ENCODE data around the gene PDSS2. TPM values are rescaled to one million over a fixed set of nuclear protein-coding genes. Genes with fewer than 3 reads are reported as not detected.

Gene PDSS2
- total RNA-seq, 1 experiment from 2014 or later = 12.1 TPM

DNA sequence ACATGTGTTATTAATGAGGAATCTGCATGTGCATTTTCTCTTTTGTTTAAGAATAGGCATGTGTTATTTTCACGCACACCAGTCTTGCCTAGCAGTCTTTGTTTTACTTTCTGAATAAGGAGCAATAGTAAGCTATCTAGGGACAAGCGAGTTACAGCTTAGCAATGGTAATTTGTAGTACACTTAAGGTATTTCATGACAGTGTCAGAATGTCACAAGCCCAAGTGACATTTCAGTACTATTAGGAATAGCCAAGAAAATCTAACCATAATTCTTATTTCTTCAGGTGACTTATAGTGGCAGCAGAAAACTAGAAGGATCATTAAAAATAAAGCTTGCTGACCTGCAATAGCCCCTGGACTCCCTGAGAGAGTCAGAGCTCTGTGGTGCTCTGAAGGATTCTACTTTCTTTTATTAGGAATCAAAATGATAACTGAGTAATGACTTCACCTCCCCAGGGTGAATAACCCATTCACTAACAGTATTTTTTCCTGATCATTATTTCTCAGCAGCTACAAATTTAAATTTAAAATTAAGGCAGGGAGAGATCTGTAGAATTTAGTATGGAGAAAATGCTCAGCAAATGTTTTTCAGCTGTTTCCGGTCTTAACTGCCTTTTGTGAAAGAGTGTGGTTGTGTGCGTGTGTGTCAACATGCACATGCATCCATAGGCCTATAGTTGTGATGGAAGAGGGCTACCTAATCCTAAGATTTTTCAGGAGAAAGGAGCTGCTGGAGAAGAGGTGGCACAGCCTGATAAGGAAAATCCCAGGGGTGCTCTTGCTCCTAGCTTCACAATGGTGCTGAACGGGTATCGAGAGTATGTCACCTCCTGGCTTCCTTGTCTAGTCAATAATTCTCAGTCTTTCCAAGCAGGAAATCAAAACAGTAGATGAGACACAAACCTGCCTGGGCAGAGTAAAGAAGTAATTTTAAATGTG is 254.0 kb downstream of the PDSS2 start:
- H3K4me1 ChIP-seq (ENCODE audit: insufficient read depth, low read length) = no peaks in the 10 kb centered on the region; the same call in 1 of the 2 replicates
- H2BK120ac ChIP-seq (ENCODE audit: low read depth, low read length, poor library complexity, severe bottlenecking) = no peak overlapping the region
- H3K27me3 ChIP-seq (ENCODE audit: insufficient read depth, low read length) = no peaks in the 10 kb centered on the region
- no peak overlapping the region for H2BK5ac ChIP-seq (ENCODE audit: insufficient read length, low read length)
- H3K18ac ChIP-seq (ENCODE audit: insufficient read length, low read depth, low read length) = no peak overlapping the region
- H3K36me3 Mint-ChIP-seq (ENCODE audit: insufficient read depth in 1 of 3, low read depth in 3 of 3) = peaks cover 4 to 18% (median 8%) of the 10 kb centered on the region in 3 experiments; a peak in 6 of 7 replicates
- no peak overlapping the region for H3K4me3 Mint-ChIP-seq
- no peaks in the 10 kb centered on the region for H3K9me3 ChIP-seq (ENCODE audit: control insufficient read depth, low read depth, low read length)
- H4K91ac ChIP-seq (ENCODE audit: insufficient read length, low read depth, low read length) = no peak overlapping the region
- no peaks in the 10 kb centered on the region for H3K23me2 ChIP-seq (ENCODE audit: insufficient read length, low read depth, low read length, poor library complexity, severe bottlenecking)
- peak overlapping the region in 2 of 3 experiments; percentile 47 to 81; a peak in 2 of 7 replicates for H3K27ac Mint-ChIP-seq
- H2BK12ac ChIP-seq (ENCODE audit: insufficient read length, low read depth, low read length) = no peak overlapping the region
- no peaks in the 10 kb centered on the region for H3K79me1 ChIP-seq (ENCODE audit: insufficient read depth, low read depth, low read length, poor library complexity, severe bottlenecking)
- H4K20me1 ChIP-seq (ENCODE audit: control insufficient read depth, insufficient read depth, insufficient read length) = no peaks in the 10 kb centered on the region
- no peak overlapping the region for H3K23ac ChIP-seq (ENCODE audit: insufficient read length, low read depth, low read length)
- H2BK15ac ChIP-seq (ENCODE audit: low read depth, low read length) = no peak overlapping the region
- no peak overlapping the region for H3K4me2 ChIP-seq (ENCODE audit: insufficient read depth, insufficient read length, low read length)
- H2AK5ac ChIP-seq (ENCODE audit: insufficient read length, low read length) = no peak overlapping the region
- peaks cover 3 to 7% of the 10 kb centered on the region in 2 experiments for H3K9me3 Mint-ChIP-seq
- H3T11ph ChIP-seq (ENCODE audit: low read length) = no peak overlapping the region
- H2BK20ac ChIP-seq (ENCODE audit: low read depth, low read length, poor library complexity, severe bottlenecking) = no peak overlapping the region
- H3K4me1 Mint-ChIP-seq = peaks cover 13 to 14% of the 10 kb centered on the region in 2 experiments
- H3K27ac ChIP-seq (ENCODE audit: insufficient read length, low read depth, low read length) = no peak overlapping the region
- no peak overlapping the region for H3K9ac ChIP-seq (ENCODE audit: extremely low read depth, insufficient read length, low read length)
- H2AFZ ChIP-seq (ENCODE audit: low read length) = no peak overlapping the region
- WGBS (ENCODE audit: extremely low coverage, insufficient read length, low lambda C conversion rate) = no CpG with 5 or more reads among the region's 6 CpGs
- no peak for DNase-seq
- H3K14ac ChIP-seq (ENCODE audit: insufficient read depth, low read length) = no peak overlapping the region
- H4K8ac ChIP-seq (replicated peaks; ENCODE audit: insufficient read length, low read depth, low read length) = no peak overlapping the region
- TF ChIP-seq, protein P1, sequence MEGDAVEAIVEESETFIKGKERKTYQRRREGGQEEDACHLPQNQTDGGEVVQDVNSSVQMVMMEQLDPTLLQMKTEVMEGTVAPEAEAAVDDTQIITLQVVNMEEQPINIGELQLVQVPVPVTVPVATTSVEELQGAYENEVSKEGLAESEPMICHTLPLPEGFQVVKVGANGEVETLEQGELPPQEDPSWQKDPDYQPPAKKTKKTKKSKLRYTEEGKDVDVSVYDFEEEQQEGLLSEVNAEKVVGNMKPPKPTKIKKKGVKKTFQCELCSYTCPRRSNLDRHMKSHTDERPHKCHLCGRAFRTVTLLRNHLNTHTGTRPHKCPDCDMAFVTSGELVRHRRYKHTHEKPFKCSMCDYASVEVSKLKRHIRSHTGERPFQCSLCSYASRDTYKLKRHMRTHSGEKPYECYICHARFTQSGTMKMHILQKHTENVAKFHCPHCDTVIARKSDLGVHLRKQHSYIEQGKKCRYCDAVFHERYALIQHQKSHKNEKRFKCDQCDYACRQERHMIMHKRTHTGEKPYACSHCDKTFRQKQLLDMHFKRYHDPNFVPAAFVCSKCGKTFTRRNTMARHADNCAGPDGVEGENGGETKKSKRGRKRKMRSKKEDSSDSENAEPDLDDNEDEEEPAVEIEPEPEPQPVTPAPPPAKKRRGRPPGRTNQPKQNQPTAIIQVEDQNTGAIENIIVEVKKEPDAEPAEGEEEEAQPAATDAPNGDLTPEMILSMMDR (conservative IDR thresholded peaks at IDR 0.05) = no peak
- no peak overlapping the region for H4K5ac ChIP-seq (ENCODE audit: insufficient read length, low read depth, low read length)
- H3K79me2 ChIP-seq (ENCODE audit: insufficient read depth, low read length) = no peaks in the 10 kb centered on the region
- H3K56ac ChIP-seq (ENCODE audit: insufficient read length, low read depth, low read length) = no peak overlapping the region
- no peaks in the 10 kb centered on the region for H3K27me3 Mint-ChIP-seq (ENCODE audit: low read depth)
- H3K4ac ChIP-seq (ENCODE audit: low read depth, low read length) = no peak overlapping the region
